HG02938 (cell line): ENCODE measurements around the gene LGI4.
"Not testable (repeated sequence)": the region's sequence is repeated elsewhere in the genome, so short reads cannot be mapped to it uniquely, and the experiment has no call there.

Experiments
- ATAC-seq: cut with Tn5 transposase; IDR thresholded peaks from one replicate; pipeline ENCODE4 v1.9.1; 2021; ENCODE audit warnings: mild to moderate bottlenecking, moderate library complexity; ENCODE audit not compliant: unreplicated experiment

LGI4 gene

GRCh38 chr19:35161434-35161743 lies 26.5 kb upstream of the LGI4 start:
- no peak for ATAC-seq

GRCh38 chr19:35160629-35161433 lies 26.0 kb upstream of the LGI4 start:
- ATAC-seq: no peak

- no peak for ATAC-seq
Observed at GRCh38 chr19:35159606-35160005, 24.7 kb upstream of the LGI4 start.

GRCh38 chr19:35157431-35157830 lies 22.6 kb upstream of the LGI4 start:
- ATAC-seq: no peak

- ATAC-seq: no peak
Observed at GRCh38 chr19:35156673-35157014, 21.8 kb upstream of the LGI4 start.

- ATAC-seq: no peak
Observed at GRCh38 chr19:35155981-35156672, 21.3 kb upstream of the LGI4 start.

GRCh38 chr19:35155441-35155840 lies 20.6 kb upstream of the LGI4 start:
- no peak for ATAC-seq

GRCh38 chr19:35154525-35155406 lies 19.9 kb upstream of the LGI4 start, which contains the start of gene FXYD5:
Gene FXYD5, plus strand, starts transcription at chr19:35154735. Its CDS starts 816 bp downstream, at chr19:35155551.
- ATAC-seq: no peak

GRCh38 chr19:35153701-35154524 lies 19.1 kb upstream of the LGI4 start:
- ATAC-seq: no peak

- not testable (repeated sequence) for ATAC-seq
Observed at GRCh38 chr19:35153129-35153522, 18.3 kb upstream of the LGI4 start.

GRCh38 chr19:35151273-35152065 lies 16.6 kb upstream of the LGI4 start:
- ATAC-seq: no peak

GRCh38 chr19:35150445-35150844 lies 15.6 kb upstream of the LGI4 start:
- ATAC-seq: no peak

- ATAC-seq: no peak
Observed at GRCh38 chr19:35149463-35149862, 14.6 kb upstream of the LGI4 start.

GRCh38 chr19:35146746-35147459 lies 12.0 kb upstream of the LGI4 start:
- ATAC-seq: no peak

- ATAC-seq: no peak
Observed at GRCh38 chr19:35144600-35145436, 10.0 kb upstream of the LGI4 start.

GRCh38 chr19:35144259-35144599 lies 9.4 kb upstream of the LGI4 start:
- ATAC-seq: no peak

- ATAC-seq: no peak
Observed at GRCh38 chr19:35143818-35144217, 9.0 kb upstream of the LGI4 start.

- ATAC-seq: no peak
Observed at GRCh38 chr19:35143231-35143715, 8.4 kb upstream of the LGI4 start, which contains the start of gene FXYD7. Gene FXYD7, plus strand, starts transcription at chr19:35143255. Its CDS starts 79 bp downstream, at chr19:35143334.
